HG03159 (cell line): Measurements from ENCODE around the gene LATS1.
"Not testable (repeated sequence)": the region's sequence is repeated elsewhere in the genome, so short reads cannot be mapped to it uniquely, and the experiment has no call there.

Source experiments
- ATAC-seq: cut with Tn5 transposase; IDR thresholded peaks from one replicate; pipeline ENCODE4 v1.9.1; 2021; ENCODE audit warnings: mild to moderate bottlenecking, moderate library complexity; ENCODE audit not compliant: unreplicated experiment

LATS1 gene

GRCh38 chr6:149728499-149729234, 10.8 kb upstream of the LATS1 start:
- ATAC-seq, result no peak

GRCh38 chr6:149727793-149728498, 10.0 kb upstream of the LATS1 start:
- no peak for ATAC-seq

DNA sequence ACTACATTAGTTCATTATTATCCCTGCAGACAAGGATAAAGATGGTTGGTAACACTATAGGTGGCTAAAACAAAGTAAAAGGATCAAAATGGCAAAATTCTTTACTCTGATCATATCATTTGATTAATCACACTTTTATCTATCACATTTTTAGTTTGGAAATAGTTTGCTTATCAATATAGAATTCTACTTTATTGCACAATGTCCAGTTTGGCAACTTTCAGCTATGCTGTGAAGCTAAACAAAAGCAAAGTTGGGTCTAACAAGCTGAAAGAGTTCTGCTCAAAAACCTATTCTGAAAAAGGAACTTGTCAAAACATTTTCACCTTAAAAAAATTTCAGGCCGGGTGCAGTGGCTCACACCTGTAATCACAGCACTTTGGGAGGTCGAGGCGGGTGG, 7.9 kb upstream of the LATS1 start:
- no peak for ATAC-seq

- ATAC-seq, result peak; percentile 66
Measured at GRCh38 chr6:149723771-149724417, 6.0 kb upstream of the LATS1 start.

DNA sequence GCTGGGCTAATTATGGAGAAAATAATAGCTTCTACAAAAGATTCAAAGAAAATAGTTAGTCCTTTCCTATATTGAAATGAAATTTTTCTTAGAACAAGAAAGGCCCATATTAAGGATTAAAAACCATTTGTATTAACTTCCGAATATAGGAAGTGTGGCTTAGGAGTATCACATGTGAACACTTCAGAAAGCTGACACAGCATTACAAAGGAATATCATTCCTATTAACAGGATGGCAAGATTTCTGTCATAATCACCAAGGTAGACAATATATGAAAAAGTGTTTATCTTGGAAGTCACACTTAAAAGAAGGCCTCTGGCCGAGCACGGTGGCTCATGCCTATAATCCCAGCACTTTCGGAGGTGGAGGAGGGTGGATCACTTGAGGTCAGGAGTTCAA, 5.4 kb upstream of the LATS1 start:
- ATAC-seq, result no peak

DNA sequence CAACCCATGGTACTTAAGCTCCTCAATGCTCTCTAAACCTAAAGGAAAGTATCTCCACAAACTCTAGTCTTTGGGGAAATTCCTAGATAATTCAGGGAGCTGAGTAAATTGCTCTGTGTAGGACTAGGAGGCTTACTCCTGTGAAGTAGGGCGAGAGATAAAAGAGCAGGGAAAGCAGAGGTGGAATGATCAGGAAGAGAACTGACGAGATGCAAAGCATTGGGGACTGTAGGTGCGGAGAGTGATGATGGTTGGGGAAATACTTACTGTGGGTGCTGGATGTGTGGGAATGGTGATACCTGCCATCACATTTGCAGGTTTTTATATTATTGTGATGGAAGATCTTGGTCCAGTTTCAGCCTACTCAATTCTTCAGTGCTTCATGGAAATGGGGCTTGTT, 1.6 kb upstream of the LATS1 start:
- ATAC-seq, result no peak

GRCh38 chr6:149717255-149717587, 680 bp downstream of the LATS1 start:
- no peak for ATAC-seq

- no peak for ATAC-seq
Measured at GRCh38 chr6:149716181-149716963, 1.5 kb downstream of the LATS1 start.

DNA sequence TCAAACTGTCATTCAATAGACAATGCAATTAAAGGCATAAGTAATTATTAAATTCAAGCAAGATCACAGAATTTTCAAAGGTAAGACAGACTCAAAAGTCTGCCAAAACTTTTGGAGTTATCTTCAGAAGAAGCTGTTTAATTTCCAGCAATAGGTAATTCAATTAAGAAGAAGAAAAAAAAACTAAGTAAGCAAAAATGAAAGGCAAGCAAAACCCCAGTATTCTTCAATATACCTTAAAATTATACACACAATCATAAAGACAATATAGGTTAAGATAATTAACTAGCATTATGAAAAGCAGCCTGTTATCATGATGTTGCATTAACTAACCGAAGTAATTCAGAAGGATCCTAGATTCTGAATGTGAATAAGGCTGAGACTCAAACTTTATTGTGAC, 3.5 kb downstream of the LATS1 start:
- ATAC-seq, result no peak

DNA sequence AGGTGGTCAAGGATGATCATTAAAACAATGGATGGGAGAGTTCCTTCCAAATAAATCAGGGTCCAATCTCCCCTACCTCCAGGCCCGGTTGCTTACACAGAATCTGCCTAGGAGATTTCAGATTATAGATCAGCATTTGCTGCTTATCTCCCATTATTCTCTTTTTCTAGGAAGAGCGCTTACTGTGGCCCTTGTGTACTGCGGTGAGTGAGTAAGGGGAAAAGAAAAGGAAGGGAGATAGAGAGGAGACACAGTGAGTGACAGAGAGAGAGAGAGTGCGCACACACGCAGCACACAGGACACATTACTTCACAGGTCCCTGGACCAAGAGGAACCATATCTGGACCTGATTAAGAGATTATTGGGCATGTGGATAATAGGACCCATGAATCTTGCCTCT, 6.2 kb downstream of the LATS1 start:
- no peak for ATAC-seq

DNA sequence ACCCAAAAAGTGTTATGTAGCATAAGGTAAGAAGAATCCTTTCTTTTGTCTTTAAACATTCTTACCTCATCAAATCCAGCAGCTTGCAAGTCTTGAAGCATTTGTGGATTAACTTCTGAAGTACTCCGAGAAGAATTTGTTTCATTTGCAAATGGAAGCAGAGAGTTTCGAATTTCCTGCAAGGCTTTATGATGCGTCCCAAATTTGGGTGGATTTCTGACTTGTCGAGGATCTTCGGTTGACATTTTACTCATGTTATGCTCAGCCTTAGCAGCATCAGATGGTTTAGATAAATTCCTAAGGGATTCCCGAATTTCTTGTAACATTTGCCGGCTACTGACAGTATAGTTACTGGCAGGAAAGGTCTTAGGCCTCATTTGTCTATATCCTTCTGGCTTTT, 16.2 kb downstream of the LATS1 start:
- no peak for ATAC-seq

DNA sequence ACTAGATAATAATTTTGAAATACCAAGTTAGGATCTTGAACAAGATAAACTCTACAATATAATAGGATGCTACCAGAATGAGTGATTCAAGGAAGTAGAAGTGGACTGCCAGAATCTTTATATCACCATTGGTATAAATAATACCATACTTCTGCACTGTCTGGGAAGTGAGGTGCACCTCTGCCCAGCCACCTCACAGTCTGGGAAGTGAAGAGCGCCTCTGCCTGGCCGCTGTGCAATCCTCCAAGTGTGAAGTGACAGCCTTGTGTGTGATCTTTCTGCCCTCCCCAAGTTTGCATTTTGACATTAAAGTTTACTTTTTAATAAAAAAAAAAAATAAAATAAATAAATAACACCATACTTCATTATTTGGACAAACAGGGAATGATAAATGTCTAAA, 18.8 kb downstream of the LATS1 start:
- no peak for ATAC-seq

GRCh38 chr6:149698175-149698574, 19.7 kb downstream of the LATS1 start:
- ATAC-seq, result no peak

DNA sequence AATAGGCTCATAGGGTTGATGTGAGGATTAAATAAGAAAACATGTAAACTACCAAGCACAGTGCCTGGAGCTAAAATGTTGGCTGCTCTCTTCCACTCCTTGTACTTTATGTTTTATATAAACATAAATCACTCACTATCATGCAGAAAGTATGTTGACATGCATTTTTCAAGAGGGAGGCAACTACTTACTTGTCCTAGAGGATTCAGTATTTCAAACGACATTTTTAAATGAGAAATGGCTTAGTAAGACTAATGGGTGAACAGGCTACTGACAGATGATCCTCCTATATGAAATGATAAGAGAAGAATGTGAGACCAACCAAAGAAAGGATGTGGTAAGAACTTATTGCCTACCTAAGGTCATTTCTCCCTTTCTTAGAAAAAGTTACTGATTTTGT, 21.0 kb downstream of the LATS1 start:
- ATAC-seq, result no peak

DNA sequence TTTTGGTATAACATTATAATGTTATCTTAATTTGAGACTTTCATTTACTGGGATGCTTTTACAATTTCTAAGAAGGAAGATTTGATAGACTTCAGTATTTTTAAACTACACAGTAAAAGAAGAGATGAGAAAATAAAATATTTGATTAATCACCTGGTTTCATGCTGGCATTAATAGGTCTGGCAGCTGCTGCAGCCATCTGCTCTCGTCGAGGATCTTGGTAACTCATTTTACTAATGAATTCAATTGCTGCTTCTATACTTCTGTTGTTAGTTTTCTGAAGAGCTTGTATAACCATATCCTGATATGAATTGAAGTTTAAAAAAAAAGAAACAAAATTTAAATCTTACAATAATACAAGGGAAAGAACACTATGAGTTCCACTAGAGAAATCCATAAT, 23.0 kb downstream of the LATS1 start:
- ATAC-seq, result no peak

DNA sequence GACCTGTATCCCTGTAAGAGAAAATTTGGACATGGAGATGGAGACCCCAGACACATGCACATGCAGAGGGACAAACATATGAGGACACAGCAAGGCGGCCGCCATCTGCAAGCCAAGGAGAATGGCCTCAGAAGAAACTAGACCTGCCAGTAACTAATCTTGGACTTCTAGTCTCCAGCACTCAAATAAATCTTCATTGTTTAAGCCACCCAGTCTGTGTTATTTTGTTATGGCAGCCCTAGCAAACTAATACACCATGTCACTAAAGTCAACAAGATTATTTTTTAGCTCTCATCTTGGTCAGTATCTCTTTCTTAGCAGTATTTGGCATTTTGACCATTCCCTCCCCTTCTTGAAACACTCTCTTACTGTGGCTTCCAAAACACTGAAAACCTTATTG, 26.7 kb downstream of the LATS1 start:
- ATAC-seq, result no peak

DNA sequence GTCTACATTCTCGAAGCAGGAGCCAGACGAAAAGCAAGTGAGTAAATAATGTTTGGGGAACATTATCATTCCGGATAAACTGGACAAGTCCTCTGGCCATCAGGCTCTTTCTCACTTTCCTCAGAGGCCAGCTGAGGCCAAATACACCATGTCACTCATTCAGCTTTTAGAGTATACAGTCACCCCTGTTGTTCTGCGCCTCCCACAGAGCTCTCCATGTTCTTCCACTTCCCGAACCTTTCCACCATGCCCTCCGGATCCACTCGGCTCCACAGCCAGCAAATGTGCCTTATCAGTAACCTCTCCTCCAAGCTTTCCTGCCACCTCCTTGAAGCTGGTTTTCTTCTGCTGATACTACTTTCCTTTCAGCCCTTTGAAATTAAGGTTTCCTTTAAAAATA, 31.7 kb downstream of the LATS1 start:
- ATAC-seq, result no peak

GRCh38 chr6:149683256-149683859, 34.5 kb downstream of the LATS1 start:
- no peak for ATAC-seq

DNA sequence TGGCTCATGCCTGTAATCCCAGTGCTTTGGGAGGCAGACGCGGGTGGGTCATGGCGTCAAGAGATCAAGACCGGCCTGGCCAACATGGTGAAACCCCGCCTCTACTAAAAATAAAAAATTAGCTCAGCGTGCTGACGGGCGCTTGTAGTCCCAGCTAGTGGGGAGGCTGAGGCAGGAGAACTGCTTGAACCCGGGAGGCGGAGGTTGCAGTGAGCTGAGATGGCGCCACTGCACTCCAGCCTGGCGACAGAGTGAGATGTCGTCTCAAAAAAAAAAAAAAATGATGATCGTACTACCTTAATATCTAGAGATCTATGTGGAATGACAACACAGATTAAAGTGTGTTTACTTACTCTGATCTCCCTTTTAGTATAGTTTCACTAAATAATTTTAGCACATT, 36.1 kb downstream of the LATS1 start:
- not testable (repeated sequence) for ATAC-seq

DNA sequence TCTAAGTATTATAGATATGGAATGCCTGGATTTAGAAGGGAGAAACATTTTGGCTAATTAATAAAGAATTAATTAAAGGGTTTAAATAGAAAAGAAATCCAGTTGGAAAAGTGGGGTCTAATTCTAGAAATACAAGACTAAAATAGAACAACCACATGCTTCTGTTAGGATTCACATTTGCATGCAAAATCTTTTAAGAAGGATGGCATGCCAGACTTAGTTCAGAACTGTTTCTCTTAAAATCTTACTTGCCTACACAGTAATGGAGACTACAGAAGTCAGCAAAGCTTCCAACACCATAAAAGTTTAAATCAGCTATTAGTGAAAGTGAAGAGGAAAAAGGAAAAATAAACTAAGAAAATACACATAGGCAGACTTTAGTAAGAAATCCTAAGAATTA, 36.7 kb downstream of the LATS1 start:
- no peak for ATAC-seq

GRCh38 chr6:149680503-149680902, 37.4 kb downstream of the LATS1 start:
- peak; percentile 63 for ATAC-seq
